Stimulated activated CD8-positive, alpha-beta memory T cell treated with anti-CD3 and anti-CD28 coated beads, Interleukin-15, amount 100 ng/mL, for 24 hours (primary cell): ENCODE measurements around the gene FAM181A.
A peak's percentile ranks its signal among the peaks of the same experiment; 100 is the strongest.

ENCODE experiments used
- DNase-seq: peaks from one replicate; pipeline ENCODE4 v3.0.0-alpha.2; 2020; ENCODE audit warnings: low read depth

Gene FAM181A

DNA sequence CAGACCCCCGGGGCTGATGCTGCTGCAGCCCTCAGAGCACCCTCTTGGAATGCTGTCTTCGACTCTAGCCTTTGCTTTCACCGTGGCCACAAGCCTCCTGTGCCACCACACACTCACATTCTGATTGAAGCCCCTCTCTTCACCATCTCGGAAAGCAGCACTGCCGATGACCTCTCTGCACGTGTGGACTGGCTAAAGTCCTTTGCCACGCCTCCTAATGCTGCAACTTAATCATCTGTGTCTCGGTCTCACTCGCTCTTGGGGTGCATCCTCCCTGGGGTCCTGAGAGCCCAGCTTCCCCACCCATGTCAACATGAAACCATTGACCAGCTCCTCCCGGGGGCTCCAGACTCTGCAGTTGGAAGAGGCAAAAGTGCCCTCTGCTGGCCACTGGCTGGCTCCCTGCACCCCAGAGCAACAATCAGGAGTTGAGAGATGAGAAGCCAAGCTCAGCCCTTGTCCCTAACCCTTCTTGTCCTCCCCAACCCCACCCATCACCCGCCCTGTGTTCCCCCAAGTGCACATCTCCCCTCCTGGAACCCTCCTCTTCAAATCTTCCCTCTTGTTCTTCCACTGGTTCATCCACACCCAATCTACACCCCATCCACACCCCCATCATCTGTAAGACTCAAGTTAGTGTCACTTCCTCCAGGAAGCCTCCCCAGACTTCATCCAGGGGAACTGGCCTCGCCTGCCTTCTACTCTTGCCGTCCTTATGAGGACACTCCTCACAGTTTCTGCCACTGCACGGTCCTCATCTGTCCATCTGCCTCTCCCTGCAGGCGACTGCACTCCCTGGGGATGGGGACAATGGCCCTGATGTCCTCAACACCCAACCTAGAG lies 23.6 kb upstream of the FAM181A start:
- DNase-seq: no peak

DNA sequence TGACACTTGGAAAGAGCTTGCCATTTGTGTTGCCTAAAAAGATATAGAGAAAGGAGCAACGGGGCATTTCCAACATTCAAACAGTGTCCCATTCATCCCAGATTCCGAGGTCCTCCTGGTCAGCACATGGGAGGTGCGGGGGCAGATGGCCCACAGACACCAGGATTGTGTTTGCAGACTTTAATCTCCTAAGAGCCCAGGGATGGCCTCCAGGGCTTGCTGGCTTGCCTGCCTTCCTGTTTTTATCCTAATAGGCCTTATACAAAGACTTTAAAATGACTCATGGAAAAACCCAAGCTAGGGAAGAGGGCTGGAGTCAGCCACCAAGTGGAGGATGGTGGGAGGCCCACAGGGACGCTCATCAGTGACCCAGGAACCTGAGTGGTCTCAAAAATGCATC lies 21.5 kb upstream of the FAM181A start:
- DNase-seq: no peak

DNA sequence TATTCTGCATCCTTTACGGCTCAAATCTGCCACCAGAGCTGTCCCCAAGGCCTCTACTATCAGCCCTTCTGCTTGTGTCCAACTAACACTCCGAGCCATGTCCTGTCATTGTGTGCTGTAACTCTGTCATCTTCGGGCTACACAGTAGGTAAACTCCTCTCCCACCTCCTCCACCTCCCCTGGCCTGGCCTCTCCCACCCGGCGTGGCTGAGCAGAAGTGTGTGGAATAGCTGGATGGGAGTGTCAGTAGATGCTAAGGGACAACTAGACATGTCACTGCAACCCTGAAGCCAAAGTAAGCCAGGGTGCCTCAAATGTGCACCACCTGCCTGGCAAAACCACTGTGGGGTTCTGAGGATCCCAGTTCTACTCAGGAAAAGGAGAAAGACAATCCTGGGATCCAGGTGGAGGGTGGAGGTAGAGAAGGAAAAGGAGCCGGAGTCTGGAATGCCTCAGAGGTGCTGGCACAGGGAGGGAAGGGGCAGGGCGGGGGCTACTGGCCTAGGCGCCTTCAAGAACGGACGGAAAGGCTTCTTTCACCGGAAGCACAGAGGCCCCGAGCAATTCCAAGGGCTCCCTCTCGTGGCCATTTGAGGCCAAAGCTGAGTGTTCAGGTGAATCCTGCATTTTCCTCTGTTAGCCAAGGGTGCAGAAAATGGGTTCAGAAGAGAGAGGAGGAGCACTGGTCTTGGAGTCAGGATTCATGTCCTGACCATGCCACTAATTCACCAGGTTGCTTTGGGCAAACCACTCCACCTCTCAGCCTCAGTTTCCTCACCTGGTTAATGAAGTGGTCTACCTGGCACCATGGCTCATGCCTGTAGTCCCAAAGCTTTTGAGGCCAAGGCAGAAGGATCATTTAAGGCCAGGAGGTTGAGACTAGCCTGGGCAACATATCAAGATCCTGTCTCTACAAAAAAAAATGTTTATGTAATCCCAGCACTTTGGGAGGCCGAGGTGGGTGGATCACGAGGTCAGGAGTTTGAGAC lies 20.5 kb upstream of the FAM181A start:
- peak; percentile 25 for DNase-seq

DNA sequence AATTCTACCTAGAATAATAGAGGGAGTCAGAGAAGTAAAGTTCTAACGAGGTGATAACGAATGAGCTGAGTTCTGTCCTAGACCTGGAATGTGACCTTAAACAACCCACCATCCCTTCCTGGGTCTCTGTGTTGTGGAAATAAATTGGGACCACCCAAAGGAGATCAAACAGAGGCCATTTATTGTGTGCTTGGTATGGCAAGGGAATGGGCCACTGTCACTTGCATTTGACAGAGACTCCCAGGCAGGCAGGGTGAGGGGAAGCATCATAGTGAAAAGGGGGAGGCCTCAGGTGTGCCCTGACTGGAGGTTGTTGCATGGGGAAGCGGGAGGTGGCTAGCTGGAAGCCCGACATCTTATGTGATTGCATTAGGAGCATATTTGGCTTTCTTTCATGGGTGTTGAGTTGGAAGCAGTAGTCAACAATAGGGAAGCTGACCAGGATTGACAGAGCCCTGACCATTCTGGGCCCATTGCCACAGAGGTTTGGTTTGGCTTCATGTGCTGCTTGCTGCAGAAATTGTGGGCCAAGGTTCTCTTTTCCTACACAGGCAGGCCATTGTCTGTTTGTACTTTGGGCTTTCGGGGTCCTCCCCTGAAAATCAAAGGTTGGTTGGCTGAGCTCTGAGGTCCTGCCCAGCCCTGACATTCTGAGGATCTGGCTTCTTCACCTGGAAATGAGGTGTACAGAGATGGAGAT lies 17.6 kb upstream of the FAM181A start:
- no peak for DNase-seq

- DNase-seq: no peak
Measured at GRCh38 chr14:93911975-93912615, 15.0 kb upstream of the FAM181A start.

DNA sequence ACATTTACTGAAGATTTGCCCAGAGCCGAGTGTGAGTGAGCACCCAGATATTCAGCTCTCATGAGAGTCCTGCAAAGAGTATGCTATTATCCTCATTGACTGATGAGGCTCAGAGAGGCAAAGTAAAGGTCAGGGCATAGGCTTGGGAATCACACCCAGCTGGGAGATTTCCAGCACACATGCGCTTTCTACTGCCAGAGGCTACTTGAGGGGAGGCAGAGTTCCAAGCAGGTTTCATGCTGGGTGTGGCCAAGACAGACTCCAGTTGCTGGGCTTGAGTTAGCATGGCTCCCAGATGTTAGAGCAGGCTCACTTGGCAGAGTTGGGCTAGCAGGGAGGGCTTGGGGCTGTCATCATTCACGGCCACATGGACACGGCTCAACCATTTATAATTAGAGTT lies 14.4 kb upstream of the FAM181A start:
- DNase-seq: no peak

- no peak for DNase-seq
Measured at GRCh38 chr14:93914278-93914677, 12.9 kb upstream of the FAM181A start.

- DNase-seq: no peak
Measured at GRCh38 chr14:93915070-93915705, 12.0 kb upstream of the FAM181A start.

GRCh38 chr14:93915800-93916199 lies 11.3 kb upstream of the FAM181A start:
- DNase-seq: no peak

- DNase-seq: no peak
Measured at GRCh38 chr14:93916498-93916897, 10.6 kb upstream of the FAM181A start.

DNA sequence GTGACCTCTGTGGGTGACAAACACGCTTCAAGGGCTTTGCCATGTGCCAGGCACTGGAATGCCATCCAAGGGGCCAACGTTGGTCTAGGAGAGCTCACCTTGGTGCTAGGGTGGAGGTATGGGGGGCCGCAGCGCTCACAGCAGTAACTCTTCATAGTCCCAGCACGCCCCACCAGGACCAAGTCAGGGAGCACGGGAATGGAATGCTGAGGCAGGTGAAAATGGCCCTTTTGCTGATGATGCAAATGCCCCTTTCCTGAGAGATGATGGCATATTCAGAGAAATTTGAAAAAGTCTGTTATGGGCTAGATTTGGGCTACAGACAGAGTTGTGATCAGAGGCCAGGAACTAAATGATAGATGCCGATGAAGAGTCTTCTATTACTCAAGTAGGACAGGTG lies 10.0 kb upstream of the FAM181A start:
- DNase-seq: no peak

GRCh38 chr14:93921001-93921806 lies 5.9 kb upstream of the FAM181A start:
- DNase-seq: no peak

- no peak for DNase-seq
Measured at GRCh38 chr14:93923626-93924025, 3.5 kb upstream of the FAM181A start.

- no peak for DNase-seq
Measured at GRCh38 chr14:93924592-93925355, 2.4 kb upstream of the FAM181A start.

GRCh38 chr14:93925374-93925895 lies 1.7 kb upstream of the FAM181A start:
- no peak for DNase-seq

DNA sequence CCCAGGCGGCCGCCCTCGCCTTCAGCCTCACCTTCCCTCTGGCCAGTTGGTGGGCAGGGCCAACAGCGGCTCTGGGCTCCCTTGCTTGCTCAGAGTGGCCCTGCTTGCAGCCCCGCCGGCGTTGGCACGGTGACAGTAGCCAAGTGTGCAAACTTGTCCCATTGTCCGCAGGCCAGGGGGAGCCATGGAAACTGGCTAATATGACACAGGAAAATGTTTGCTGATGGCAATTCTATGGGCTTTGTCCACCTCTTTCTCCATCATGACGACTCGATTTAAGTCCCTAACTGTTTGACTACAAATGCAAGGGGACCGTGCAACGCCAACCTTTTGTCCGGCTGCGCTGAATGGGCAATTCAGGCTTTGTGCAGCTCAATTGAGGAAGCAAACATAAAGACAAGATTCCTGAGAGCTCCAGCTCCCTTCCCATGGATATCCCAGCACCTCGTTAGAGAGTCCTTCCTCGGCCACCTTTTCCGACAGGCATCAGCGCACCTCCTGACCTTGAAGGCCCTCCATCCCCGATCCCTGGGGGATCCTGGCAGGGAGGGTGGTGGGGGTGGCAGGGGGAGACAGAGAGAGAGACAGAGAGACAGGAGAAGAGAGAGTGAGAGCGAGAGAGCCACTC lies 785 bp upstream of the FAM181A start:
- DNase-seq: no peak

GRCh38 chr14:93927800-93928145 lies 629 bp downstream of the FAM181A start:
- no peak for DNase-seq

GRCh38 chr14:93928184-93929047 lies 1.3 kb downstream of the FAM181A start:
- DNase-seq: no peak
